ENCODE results near the gene CXorf58.
A peak's percentile ranks its signal among the peaks of the same experiment; 100 is the strongest.
"Not testable (repeated sequence)": the region's sequence is repeated elsewhere in the genome, so short reads cannot be mapped to it uniquely, and the experiment has no call there.

The CXorf58 gene

DNA sequence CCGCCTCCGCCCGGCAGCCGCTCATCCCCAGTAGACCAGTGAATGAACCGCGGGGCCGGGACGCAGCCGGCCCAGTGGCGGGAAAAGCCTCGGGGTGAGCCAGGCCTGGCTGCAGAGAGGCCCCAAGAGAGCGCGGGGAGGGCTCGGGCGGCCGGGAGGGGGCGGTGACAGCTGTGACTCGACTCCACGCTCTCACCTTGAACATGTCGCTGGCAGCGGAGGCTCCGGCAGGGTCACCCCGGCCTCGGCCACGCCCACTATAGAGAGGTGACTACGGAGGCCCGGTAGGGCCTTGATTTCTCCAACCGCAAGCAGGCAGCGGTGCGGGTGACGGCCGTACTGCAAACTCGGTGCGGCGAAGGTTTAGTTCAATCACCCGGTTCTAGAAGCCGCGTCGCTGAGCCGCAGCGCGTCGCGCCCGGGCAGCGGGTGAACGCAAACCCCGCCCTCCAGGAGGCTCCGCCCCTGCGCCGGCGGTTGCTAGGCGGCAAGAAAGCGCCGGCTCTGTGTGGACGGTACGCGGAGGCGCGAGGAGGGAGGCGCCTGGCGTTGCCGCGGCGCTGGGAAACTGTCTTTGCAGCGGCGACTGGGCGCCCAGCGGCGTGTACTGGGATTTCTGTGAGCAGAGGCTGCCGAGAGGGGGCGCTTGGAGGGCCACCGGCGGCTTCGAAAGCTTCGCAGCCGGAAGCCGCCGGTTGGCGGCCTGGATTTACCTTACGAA lies at the start of gene CXorf58, which contains the start of gene APOO:
Gene CXorf58, plus strand, starts transcription at position 509 of the 721 bp plus-strand sequence. CDS start 2,297 bp downstream, outside the sequence.
Gene APOO, minus strand, starts transcription at position 441 of the 721 bp plus-strand sequence. Its CDS starts 236 bp downstream, at position 205.
- peak; percentile 69 for DNase-seq

GRCh38 chrX:23859238-23859637 lies 48.6 kb upstream of the CXorf58 start:
- DNase-seq: not testable (repeated sequence)

DNA sequence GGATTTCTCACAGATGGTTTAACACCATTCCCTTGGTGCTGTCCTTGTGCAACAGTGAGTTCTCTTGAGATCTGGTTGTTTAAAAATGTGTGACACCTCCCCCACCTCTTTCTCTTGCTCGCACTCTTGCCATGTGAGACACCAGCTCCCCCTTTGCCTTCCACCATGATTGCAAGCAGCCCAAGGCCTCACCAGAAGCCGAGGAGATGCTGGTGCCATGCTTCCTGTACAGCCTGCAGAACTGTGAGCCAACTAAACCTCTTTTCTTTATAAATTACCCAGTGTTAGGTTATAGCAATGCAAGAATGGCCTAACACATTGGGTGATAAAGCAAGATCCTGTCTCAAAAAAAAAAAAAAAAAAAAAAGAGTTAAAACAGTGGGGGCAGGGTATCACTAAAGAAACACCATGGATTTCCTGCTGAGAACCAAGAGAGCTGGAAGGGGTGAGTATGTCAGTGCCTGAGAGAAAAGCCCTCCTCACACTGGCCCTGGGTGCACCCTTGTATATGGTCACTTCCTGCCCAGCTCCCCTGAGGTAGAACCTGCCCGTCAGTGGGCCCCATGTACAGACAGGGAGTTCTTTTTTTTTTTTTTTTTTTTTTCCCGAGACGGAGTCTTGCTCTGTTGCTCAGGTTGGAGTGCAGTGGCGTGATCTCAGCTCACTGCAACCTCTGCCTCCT lies 46.5 kb upstream of the CXorf58 start:
- DNase-seq: no peak

- DNase-seq: not testable (repeated sequence)
Observed at GRCh38 chrX:23861952-23862351, 45.9 kb upstream of the CXorf58 start.

- DNase-seq: no peak
Observed at GRCh38 chrX:23864742-23865326, 43.0 kb upstream of the CXorf58 start.

DNA sequence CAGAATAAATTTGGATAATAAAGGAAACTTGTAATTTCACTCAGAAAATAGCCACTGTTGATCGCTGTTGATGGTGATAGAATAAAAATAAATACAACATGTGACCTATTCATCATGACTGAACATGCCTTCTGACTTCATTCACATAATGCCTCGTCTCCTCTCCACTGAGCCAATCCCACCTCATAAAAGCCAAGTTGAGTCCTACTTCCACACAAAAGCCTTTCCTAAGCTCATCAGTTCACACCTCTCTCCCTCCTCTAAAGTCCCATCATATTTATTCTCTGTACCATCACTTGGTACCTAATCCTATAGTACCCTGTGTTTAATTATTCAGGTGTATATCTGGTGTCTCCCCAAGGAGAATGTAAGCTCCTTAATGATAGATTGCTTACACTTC lies 37.8 kb upstream of the CXorf58 start:
- DNase-seq: no peak

- DNase-seq: no peak
Observed at GRCh38 chrX:23871905-23872546, 35.8 kb upstream of the CXorf58 start.

GRCh38 chrX:23879380-23880090 lies 28.3 kb upstream of the CXorf58 start:
- no peak for DNase-seq

GRCh38 chrX:23883737-23884354 lies 24.0 kb upstream of the CXorf58 start:
- DNase-seq: no peak

- DNase-seq: no peak
Observed at GRCh38 chrX:23884427-23885024, 23.3 kb upstream of the CXorf58 start.

- DNase-seq: no peak
Observed at GRCh38 chrX:23885803-23886202, 22.0 kb upstream of the CXorf58 start.

DNA sequence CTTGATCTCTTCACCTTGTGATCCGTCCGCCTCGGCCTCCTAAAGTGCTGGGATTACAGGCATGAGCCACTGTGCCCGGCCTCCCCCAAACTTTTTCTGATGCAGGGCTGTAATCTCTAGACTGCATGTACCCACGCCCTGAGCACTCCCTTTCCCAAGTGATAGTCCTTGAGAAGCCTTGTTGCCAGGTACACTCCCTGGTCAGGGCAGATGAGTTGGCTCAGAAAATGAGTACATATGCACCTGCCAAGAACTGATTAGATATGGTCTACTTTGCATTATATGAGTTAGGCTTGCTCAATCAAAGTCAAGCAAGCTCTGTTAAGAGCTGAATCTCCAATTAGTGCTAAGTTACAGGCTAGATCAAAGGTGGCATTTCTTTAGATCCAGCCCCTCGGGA lies 20.4 kb upstream of the CXorf58 start:
- DNase-seq: no peak

GRCh38 chrX:23887918-23888317 lies 19.9 kb upstream of the CXorf58 start:
- DNase-seq: no peak

- no peak for DNase-seq
Observed at GRCh38 chrX:23888887-23889501, 18.8 kb upstream of the CXorf58 start.

GRCh38 chrX:23890933-23891332 lies 16.9 kb upstream of the CXorf58 start:
- no peak for DNase-seq

DNA sequence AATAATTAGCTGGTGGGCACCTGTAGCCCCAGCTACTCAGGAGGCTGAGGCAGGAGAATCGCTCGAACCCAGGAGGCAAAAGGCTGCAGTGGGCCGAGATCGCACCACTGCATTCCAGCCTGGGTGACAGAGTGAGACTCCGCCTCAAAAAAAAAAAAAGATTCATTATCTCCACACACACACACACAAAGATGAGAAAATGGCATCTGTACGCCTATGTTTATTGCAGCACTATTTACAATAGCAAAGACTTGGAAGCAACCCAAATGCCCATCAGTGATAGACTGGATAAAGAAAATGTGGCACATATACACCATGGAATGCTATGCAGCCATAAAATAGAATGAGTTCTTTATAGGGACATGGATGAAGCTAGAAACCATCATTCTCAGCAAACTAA lies 12.8 kb upstream of the CXorf58 start:
- not testable (repeated sequence) for DNase-seq

- not testable (repeated sequence) for DNase-seq
Observed at GRCh38 chrX:23896539-23896938, 11.3 kb upstream of the CXorf58 start.

DNA sequence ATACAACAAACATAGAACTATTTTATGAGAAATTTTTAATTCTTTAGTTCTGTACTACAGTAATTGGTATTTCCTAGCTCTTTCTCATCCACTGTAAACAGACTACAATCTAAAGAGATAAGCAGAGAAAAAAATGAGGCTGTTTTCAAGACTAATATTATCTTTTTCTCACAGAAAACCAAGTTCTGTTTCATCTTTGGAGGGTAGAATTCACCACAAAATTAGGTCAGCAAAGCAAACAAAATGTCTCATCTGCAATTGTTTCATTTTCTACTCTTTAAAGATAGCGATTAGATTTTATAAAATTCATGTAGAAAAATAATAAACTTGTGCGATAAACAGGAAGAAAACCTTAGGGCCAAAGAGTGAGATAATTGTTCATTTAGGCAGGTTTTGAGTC lies 10.8 kb upstream of the CXorf58 start:
- no peak for DNase-seq

DNA sequence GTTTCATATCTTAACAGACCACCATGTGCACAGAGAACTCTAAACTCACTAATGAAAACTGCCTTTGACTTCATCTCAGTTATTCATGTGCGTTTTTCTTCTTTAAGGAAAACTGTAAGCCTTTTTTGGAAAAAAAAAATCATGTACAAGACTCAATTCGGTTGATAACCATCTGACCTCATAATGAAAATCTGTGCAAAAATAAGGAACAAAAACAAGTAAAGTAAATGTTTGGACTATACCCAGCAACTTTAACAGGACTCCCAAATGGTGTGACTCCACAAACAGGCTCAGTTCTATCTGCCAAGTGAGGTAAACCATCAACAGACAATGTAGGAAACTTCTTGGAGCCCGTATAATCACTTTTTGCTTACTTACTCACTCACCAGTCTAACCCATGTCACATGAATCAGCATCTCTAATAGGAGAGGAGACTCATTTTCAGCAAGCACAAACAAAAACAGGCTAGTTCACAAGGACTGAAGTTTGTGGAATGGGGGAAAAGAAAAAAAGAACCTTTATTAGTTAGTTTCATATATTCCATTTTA lies 9.3 kb upstream of the CXorf58 start:
- DNase-seq: no peak

GRCh38 chrX:23900220-23900797 lies 7.5 kb upstream of the CXorf58 start:
- DNase-seq: no peak

DNA sequence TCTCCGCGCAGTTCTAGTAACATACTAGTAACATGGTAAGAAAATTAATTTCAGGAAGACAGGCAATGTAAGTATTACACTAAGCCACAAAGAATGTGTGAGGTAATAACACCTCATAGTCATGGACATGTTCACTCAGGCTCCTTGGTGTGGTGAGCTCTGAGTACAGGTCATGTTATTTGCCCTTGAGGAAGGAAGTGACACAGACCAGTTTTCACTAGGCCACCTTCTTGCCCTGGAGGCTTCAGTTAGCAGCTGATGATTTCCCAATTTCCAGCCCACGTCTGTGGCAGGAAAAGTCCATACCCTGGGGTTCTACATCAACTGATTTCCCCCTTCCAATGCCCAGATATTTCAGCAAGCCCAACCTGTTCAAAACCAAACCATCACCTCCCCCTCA lies 6.7 kb upstream of the CXorf58 start:
- DNase-seq: no peak
